PC-3 (cell line): ENCODE measurements around the gene CLMN. TPM values are rescaled to one million over a fixed set of nuclear protein-coding genes. Genes with fewer than 3 reads are reported as not detected.

Experiments
- ATAC-seq: fragments of 200-7000 bp; cut with Tn5 transposase; 2 replicates; pipeline ENCODE4 v1.9.1; 2020; ENCODE audit warnings: mild to moderate bottlenecking, moderate library complexity
- BruUV-seq: library from RNA; stranded (reverse); fragments of 400-500 nt; replicated peaks from 2 replicates; lab custom pipeline; 2021; lab: Mats Ljungman, UMichigan
- CTCF ChIA-PET: fragments of 300-600 bp; sonication (Branson Sonifier 250); formaldehyde crosslinking; loops from one replicate; lab custom pipeline; 2022; ENCODE audit warnings: antibody characterized with exemption; lab: Charles Lee
- POLR2A ChIA-PET: fragments of 300-600 bp; sonication (Branson Sonifier 250); formaldehyde crosslinking; loops from one replicate; lab custom pipeline; 2022; ENCODE audit warnings: antibody characterized with exemption; ENCODE audit not compliant: unreplicated experiment; lab: Charles Lee
- DNase-seq: peaks from one replicate; pipeline ENCODE4 v3.0.0-alpha.2; 2015
- H2AFZ ChIP-seq: fragments of 300-600 bp; sonication (generic); 2 replicates; pipeline ENCODE4 v1.6.0; 2016; ENCODE audit warnings: antibody characterized with exemption, low read length
- H3F3A ChIP-seq: fragments of 300-600 bp; sonication (generic); one replicate; pipeline ENCODE4 v1.6.0; 2017; ENCODE audit warnings: antibody characterized with exemption, low read length, control low read depth, mild to moderate bottlenecking; ENCODE audit not compliant: unreplicated experiment
- H3K27ac ChIP-seq: fragments of 300-600 bp; sonication (generic); 2 replicates; pipeline ENCODE4 v1.5.1; 2016; ENCODE audit warnings: mild to moderate bottlenecking, low read length
- H3K27me3 ChIP-seq: fragments of 300-600 bp; sonication (generic); 2 replicates; pipeline ENCODE4 v1.6.1; 2016; ENCODE audit warnings: low read length, mixed read lengths
- H3K36me3 ChIP-seq: fragments of 300-600 bp; sonication (generic); 2 replicates; pipeline ENCODE4 v1.6.1; 2016; ENCODE audit warnings: low read depth, mixed run types, low read length, mixed read lengths
- H3K4me1 ChIP-seq: fragments of 300-600 bp; sonication (generic); 2 replicates; pipeline ENCODE4 v1.5.1; 2016; ENCODE audit warnings: low read length; ENCODE audit not compliant: insufficient read depth
- H3K4me2 ChIP-seq: fragments of 300-600 bp; sonication (generic); 2 replicates; pipeline ENCODE4 v1.6.0; 2016; ENCODE audit warnings: low read length
- H3K4me3 ChIP-seq: fragments of 300-600 bp; sonication (generic); 2 replicates; pipeline ENCODE4 v1.5.1; 2016; ENCODE audit warnings: mild to moderate bottlenecking, low read length, mixed read lengths
- H3K79me2 ChIP-seq: fragments of 300-600 bp; sonication (generic); 2 replicates; pipeline ENCODE4 v1.6.1; 2017; ENCODE audit warnings: low read length, mixed read lengths
- H3K9ac ChIP-seq: fragments of 300-600 bp; sonication (generic); 2 replicates; pipeline ENCODE4 v1.6.0; 2016; ENCODE audit warnings: mild to moderate bottlenecking, low read length
- H3K9me2 ChIP-seq: fragments of 300-600 bp; sonication (generic); replicated peaks from 2 replicates; pipeline ENCODE4 v1.6.1; 2016; ENCODE audit warnings: mixed run types, low read length, mixed read lengths
- H3K9me3 ChIP-seq: fragments of 300-600 bp; sonication (generic); 2 replicates; pipeline ENCODE4 v1.6.1; 2016; ENCODE audit warnings: low read length, mixed read lengths
- H4K20me1 ChIP-seq: fragments of 300-600 bp; sonication (generic); 2 replicates; pipeline ENCODE4 v1.6.1; 2016; ENCODE audit warnings: low read length, mixed read lengths
- EZH2 ChIP-seq: fragments of 300-600 bp; sonication (generic); IDR thresholded peaks from one replicate; pipeline ENCODE4 v1.6.1; 2017; ENCODE audit warnings: antibody characterized with exemption, mild to moderate bottlenecking, low read length; ENCODE audit not compliant: unreplicated experiment
- EZH2phosphoT487 ChIP-seq: fragments of 300-600 bp; sonication (generic); IDR thresholded peaks from 2 replicates; pipeline ENCODE4 v1.6.1; 2018; ENCODE audit warnings: mild to moderate bottlenecking, antibody characterized with exemption, low read length, borderline replicate concordance
- intact Hi-C: fragments of 100-400 bp; cut with micrococcal nuclease; formaldehyde crosslinking; loops from 2 replicates; pipeline ENCODE4 v1.9.0; 2023
- total RNA-seq: library from RNA; depleted of rRNA; stranded (reverse); fragments of >200 nt; gene quantifications from 2 replicates; pipeline ENCODE4 v1.2.3, GENCODE V29; 2014
- TF ChIP-seq, protein P1 (sequence below): fragments of 300-600 bp; sonication (generic); conservative IDR thresholded peaks from 2 replicates; pipeline ENCODE4 v1.5.1; 2017; ENCODE audit warnings: antibody characterized with exemption, low read depth, mild to moderate bottlenecking, low read length

Gene CLMN
- total RNA-seq, 1 experiment from 2014 or later: 3.5 TPM

DNA sequence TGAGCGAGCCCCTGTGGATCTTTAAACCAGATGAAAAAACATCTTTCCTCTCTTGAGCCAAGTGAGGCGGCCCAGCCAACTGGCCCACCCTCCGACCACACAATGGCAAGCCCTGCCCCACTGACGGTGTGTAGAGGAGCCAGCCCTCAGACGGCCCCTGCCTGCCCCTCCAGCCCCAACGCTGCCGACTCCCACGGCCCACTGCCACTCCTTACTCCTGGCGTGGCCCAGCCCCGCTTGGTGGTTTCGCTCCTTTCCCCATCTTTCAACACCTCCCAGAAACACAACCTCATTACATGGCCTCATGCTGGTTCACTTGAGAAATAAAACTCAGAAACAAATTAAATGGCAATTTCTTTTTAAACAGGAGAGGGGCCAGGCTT lies 81.8 kb downstream of the CLMN start:
- intact Hi-C loops: no loop called here
- Histone ChIP-seq H3K4me2 (no peak overlapping the region), H3K27ac (no peak overlapping the region), H3K4me1 (no peaks in the 10 kb centered on the region), H3K36me3 (no peaks in the 10 kb centered on the region), H3K4me3 (no peak overlapping the region), H3K79me2 (no peaks in the 10 kb centered on the region), H3K9ac (no peak overlapping the region), H4K20me1 (no peaks in the 10 kb centered on the region), H2AFZ (no peak overlapping the region), H3K9me3 (no peaks in the 10 kb centered on the region), H3K27me3 (no peaks in the 10 kb centered on the region), H3F3A (no peaks in the 10 kb centered on the region), H3K9me2 (no peaks in the 10 kb centered on the region)
- ChIA-PET POLR2A (no interaction called here), CTCF (no interaction called here)
- TF ChIP-seq EZH2phosphoT487: no peak
- TF ChIP-seq, protein P1, sequence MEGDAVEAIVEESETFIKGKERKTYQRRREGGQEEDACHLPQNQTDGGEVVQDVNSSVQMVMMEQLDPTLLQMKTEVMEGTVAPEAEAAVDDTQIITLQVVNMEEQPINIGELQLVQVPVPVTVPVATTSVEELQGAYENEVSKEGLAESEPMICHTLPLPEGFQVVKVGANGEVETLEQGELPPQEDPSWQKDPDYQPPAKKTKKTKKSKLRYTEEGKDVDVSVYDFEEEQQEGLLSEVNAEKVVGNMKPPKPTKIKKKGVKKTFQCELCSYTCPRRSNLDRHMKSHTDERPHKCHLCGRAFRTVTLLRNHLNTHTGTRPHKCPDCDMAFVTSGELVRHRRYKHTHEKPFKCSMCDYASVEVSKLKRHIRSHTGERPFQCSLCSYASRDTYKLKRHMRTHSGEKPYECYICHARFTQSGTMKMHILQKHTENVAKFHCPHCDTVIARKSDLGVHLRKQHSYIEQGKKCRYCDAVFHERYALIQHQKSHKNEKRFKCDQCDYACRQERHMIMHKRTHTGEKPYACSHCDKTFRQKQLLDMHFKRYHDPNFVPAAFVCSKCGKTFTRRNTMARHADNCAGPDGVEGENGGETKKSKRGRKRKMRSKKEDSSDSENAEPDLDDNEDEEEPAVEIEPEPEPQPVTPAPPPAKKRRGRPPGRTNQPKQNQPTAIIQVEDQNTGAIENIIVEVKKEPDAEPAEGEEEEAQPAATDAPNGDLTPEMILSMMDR: no peak
- DNase-seq: no peak
- BruUV-seq: no TSS peak
- ATAC-seq: no peak

DNA sequence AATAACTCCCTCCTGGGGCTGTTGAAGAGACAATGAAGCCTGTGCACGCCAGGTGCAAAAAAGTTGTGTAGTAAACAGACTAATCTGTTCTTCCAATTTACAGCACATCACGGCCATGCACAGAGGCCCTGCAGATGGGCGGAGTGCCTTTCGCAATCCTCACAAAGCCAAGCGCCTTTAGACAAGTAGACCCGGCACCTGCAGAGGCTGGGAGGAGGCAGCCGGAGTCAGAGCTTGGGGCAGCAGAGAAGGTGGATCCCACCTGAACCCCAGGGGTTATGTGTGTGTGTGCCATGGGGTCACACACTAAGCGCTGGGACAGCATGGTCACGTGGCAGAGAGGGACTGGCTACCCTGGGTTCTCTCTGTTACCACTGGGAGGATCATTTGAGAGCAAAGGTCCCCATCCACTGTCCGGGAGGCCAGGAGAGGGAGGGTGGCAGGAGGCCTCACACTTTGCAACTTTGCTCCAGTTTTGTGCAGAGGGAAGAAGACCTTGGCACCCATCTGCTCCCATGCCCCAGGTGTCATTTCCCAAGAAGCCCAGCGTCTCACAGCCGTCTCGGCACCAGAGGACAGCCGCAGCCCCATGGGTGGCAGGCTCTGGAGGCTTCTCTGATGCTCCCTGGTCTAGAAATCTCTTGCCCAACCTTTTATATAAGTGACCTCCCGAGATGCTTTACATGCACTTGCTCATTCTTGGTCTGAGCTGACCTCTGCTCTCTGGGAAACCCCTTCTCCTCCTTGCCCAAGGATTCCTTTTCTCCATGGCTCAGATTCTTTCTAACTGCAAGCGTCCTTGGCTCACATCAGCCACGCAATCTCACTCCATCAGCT lies 82.4 kb downstream of the CLMN start:
- Histone ChIP-seq H4K20me1 (no peaks in the 10 kb centered on the region), H3K4me2 (no peak overlapping the region), H3K9me3 (no peaks in the 10 kb centered on the region), H3K27ac (no peak overlapping the region), H2AFZ (no peak overlapping the region), H3K9me2 (no peaks in the 10 kb centered on the region), H3K9ac (no peak overlapping the region), H3K79me2 (no peaks in the 10 kb centered on the region), H3K27me3 (no peaks in the 10 kb centered on the region), H3K4me3 (no peak overlapping the region), H3F3A (no peaks in the 10 kb centered on the region), H3K4me1 (no peaks in the 10 kb centered on the region), H3K36me3 (no peaks in the 10 kb centered on the region)
- no TSS peak for BruUV-seq
- ATAC-seq (no peak), DNase-seq (no peak)
- CTCF ChIA-PET: no interaction called here
- intact Hi-C loops: no loop called here
- TF ChIP-seq EZH2phosphoT487 (no peak), EZH2 (no peak)
- TF ChIP-seq, protein P1: no peak
- POLR2A ChIA-PET: no interaction called here

DNA sequence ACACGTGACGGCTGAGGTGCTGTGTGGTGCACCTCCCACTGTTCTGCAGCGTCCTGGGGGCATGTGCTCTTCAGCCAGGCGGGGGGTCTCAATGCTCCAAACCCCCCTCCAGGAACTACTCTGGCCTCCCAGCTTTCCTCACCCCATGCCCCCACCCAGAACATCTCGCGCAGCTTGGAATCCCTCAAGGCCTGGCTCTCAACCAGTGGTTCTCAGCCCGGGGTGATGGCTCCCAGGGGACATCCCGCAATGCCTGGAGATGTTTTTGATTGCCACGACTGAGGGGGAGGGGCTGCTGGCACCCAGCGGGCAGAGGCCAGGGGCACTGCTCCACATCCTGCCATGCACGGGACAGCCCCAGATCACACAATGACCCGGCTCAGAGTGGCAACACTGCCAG lies 83.5 kb downstream of the CLMN start:
- Histone ChIP-seq H3K4me2 (no peak overlapping the region), H3K4me3 (no peak overlapping the region), H3K9me3 (no peaks in the 10 kb centered on the region), H3K9me2 (no peaks in the 10 kb centered on the region), H3K27me3 (no peaks in the 10 kb centered on the region), H3F3A (no peaks in the 10 kb centered on the region), H3K27ac (no peak overlapping the region), H3K36me3 (no peaks in the 10 kb centered on the region), H3K9ac (no peak overlapping the region), H4K20me1 (no peaks in the 10 kb centered on the region), H3K79me2 (no peaks in the 10 kb centered on the region), H2AFZ (no peak overlapping the region), H3K4me1 (no peaks in the 10 kb centered on the region)
- ChIA-PET CTCF (no interaction called here), POLR2A (no interaction called here)
- intact Hi-C loops: no loop called here
- ATAC-seq (no peak), DNase-seq (no peak)
- no peak for TF ChIP-seq EZH2phosphoT487
- TF ChIP-seq, protein P1: no peak
- no peak for TF ChIP-seq EZH2
- no TSS peak for BruUV-seq
